Measurements from ENCODE around the gene ASPSCR1. TPM values are rescaled to one million over a fixed set of nuclear protein-coding genes. Genes with fewer than 3 reads are reported as not detected.

Gene ASPSCR1
- total and polyA plus RNA-seq, 2 of the 13 experiments (the other 11 are each of a cell fraction or from before 2014, with no cell fraction given) = 274 to 314 TPM

GRCh38 chr17:81996757-81997441, 19.5 kb downstream of the ASPSCR1 start (continued):
- TF ChIP-seq ZNF318 (CRISPR knock-in tag; IDR thresholded peaks at IDR 0.05) (peak; percentile 78; the same call in 1 of the 2 replicates), ATF7-NPFF (CRISPR knock-in tag; IDR thresholded peaks at IDR 0.05; ENCODE audit: low read depth) (0 out of 2 replicates have a peak, but pooled peaks have one; percentile 20), CEBPG (CRISPR knock-in tag; IDR thresholded peaks at IDR 0.05) (no peak; the same call in 1 of the 2 replicates), MTF1 (CRISPR knock-in tag; IDR thresholded peaks at IDR 0.05) (no peak), BRCA1 (CRISPR knock-in tag; IDR thresholded peaks at IDR 0.05) (no peak), HOXD1 (CRISPR knock-in tag; IDR thresholded peaks at IDR 0.05) (no peak), MXD4 (CRISPR knock-in tag; IDR thresholded peaks at IDR 0.05) (no peak), MAZ (IDR thresholded peaks at IDR 0.05; ENCODE audit: borderline replicate concordance, low read depth, low read length) (no peak), MAZ (CRISPR knock-in tag; IDR thresholded peaks at IDR 0.05; ENCODE audit: low read depth) (no peak), ZNF777 (CRISPR knock-in tag; IDR thresholded peaks at IDR 0.05) (no peak), ZNF24 (IDR thresholded peaks at IDR 0.05) (no peak), ZSCAN29 (CRISPR knock-in tag; conservative IDR thresholded peaks at IDR 0.05) (0 out of 2 replicates have a peak, but pooled peaks have one; percentile 38), PRPF4 (IDR thresholded peaks at IDR 0.05; ENCODE audit: low read depth, low read length, poor library complexity, severe bottlenecking) (peak; percentile 70), ATF5 (CRISPR knock-in tag; IDR thresholded peaks at IDR 0.05; ENCODE audit: low read depth) (no peak), CENPX (CRISPR knock-in tag; IDR thresholded peaks at IDR 0.05) (no peak), MZF1 (CRISPR knock-in tag; IDR thresholded peaks at IDR 0.05; ENCODE audit: borderline replicate concordance) (no peak), ZNF138 (CRISPR knock-in tag; IDR thresholded peaks at IDR 0.05; ENCODE audit: low read depth) (no peak; the same call in 1 of the 2 replicates), REPIN1 (CRISPR knock-in tag; IDR thresholded peaks at IDR 0.05; ENCODE audit: borderline replicate concordance, low read depth) (no peak)
- TF ChIP-seq, protein P1, sequence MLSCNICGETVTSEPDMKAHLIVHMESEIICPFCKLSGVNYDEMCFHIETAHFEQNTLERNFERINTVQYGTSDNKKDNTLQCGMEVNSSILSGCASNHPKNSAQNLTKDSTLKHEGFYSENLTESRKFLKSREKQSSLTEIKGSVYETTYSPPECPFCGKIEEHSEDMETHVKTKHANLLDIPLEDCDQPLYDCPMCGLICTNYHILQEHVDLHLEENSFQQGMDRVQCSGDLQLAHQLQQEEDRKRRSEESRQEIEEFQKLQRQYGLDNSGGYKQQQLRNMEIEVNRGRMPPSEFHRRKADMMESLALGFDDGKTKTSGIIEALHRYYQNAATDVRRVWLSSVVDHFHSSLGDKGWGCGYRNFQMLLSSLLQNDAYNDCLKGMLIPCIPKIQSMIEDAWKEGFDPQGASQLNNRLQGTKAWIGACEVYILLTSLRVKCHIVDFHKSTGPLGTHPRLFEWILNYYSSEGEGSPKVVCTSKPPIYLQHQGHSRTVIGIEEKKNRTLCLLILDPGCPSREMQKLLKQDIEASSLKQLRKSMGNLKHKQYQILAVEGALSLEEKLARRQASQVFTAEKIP (CRISPR knock-in tag; IDR thresholded peaks at IDR 0.05; ENCODE audit: borderline replicate concordance) = no peak
